GM12891 (cell line): ENCODE data around the gene PCDHGA11.
"Not testable (repeated sequence)": the region's sequence is repeated elsewhere in the genome, so short reads cannot be mapped to it uniquely, and the experiment has no call there.

ENCODE experiments used
- DNase-seq: peaks from one replicate; pipeline ENCODE4 v3.0.0; 2011; ENCODE audit warnings: low spot score; ENCODE audit not compliant: insufficient read length
- FAIRE-seq: peaks from 2 replicates; lab custom pipeline; 2011; peaks lifted over from hg19 to GRCh38; lab: Jason Lieb, UNC
- PAX5 ChIP-seq: IDR thresholded peaks from 2 replicates; pipeline ENCODE4 v1.6.1; 2011; ENCODE audit warnings: low read length, moderate library complexity, mild to moderate bottlenecking; ENCODE audit not compliant: insufficient read depth, severe bottlenecking
- POLR2A ChIP-seq: IDR thresholded peaks from 2 replicates; pipeline ENCODE4 v1.6.1; 2011; ENCODE audit warnings: low read depth, low read length, control low read depth
- POLR2AphosphoS5 ChIP-seq: IDR thresholded peaks from 2 replicates; pipeline ENCODE4 v1.6.1; 2011; ENCODE audit warnings: low read depth, low read length, control low read depth
- POU2F2 ChIP-seq: IDR thresholded peaks from 2 replicates; pipeline ENCODE4 v1.6.1; 2011; ENCODE audit warnings: low read depth, mild to moderate bottlenecking, control low read depth, low read length, moderate library complexity
- SPI1 ChIP-seq: IDR thresholded peaks from 2 replicates; pipeline ENCODE4 v1.6.1; 2011; ENCODE audit warnings: low read depth, low read length, control low read depth
- TAF1 ChIP-seq: IDR thresholded peaks from 2 replicates; pipeline ENCODE4 v1.6.1; 2011; ENCODE audit warnings: low read depth, low read length, control low read depth

The PCDHGA11 gene

DNA sequence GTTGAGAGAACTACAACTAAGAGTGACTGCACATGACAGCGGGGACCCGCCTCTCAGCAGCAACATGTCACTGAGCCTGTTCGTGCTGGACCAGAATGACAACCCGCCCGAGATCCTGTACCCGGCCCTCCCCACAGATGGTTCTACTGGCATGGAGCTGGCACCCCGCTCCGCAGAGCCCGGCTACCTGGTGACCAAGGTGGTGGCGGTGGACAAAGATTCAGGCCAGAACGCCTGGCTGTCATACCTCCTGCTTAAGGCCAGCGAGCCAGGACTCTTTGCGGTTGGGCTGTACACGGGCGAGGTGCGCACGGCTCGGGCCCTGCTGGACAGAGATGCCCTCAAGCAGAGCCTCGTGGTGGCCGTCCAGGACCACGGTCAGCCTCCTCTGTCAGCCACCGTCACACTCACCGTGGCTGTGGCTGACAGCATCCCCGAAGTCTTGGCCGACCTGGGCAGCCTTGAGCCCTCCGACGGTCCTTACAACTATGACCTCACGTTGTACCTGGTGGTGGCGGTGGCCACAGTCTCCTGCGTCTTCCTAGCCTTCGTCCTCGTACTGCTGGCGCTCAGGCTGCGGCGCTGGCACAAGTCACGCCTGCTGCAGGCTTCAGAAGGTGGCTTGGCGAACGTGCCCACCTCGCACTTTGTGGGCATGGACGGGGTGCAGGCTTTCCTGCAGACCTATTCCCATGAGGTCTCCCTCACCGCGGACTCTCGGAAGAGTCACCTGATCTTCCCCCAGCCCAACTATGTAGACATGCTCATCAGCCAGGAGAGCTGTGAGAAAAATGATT is 36.2 kb upstream of the PCDHGA11 start:
- TF ChIP-seq TAF1: no peak
- DNase-seq (no peak), FAIRE-seq (no peak)

DNA sequence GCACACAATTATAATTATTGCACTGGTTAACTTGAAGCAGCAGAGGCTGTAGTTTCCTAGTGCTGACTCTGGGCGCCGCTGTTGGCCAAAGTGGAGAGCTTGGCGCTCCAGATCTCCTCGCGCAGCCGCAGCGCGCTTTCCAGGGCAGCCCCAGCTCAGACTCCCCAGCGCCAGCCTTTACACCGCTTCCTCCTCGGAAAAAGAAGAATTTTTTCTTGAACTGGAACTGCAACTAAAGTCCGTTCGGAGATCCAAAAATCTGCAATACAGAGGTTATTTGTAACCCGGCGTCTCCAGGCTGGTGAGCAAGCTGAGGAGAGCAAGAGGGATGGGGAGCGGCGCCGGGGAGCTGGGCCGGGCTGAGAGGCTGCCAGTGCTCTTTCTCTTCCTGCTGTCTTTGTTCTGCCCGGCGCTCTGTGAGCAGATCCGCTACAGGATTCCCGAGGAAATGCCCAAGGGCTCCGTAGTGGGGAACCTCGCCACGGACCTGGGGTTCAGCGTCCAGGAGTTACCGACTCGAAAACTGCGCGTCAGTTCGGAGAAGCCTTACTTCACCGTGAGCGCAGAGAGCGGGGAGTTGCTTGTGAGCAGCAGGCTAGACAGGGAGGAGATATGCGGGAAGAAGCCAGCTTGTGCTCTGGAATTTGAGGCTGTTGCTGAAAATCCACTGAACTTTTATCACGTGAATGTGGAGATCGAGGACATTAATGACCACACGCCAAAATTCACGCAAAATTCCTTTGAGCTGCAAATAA is 33.1 kb upstream of the PCDHGA11 start, which contains the start of gene PCDHGB4:
PCDHGB4 (plus strand) TSS at position 142 of the 755 bp plus-strand sequence; CDS start at position 329, 187 bp downstream.
- DNase-seq, FAIRE-seq: not testable (repeated sequence)

DNA sequence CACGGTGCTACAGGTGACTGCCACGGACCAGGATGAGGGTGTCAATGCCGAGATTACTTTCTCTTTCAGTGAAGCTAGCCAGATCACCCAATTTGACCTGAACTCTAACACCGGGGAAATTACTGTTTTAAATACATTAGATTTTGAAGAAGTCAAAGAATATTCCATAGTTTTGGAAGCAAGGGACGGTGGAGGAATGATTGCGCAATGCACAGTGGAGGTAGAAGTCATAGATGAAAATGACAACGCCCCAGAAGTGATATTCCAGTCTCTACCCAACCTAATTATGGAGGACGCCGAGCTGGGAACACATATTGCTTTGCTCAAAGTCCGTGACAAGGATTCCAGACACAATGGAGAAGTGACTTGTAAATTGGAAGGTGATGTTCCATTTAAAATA is 32.2 kb upstream of the PCDHGA11 start:
- FAIRE-seq (no peak), DNase-seq (no peak)
- no peak for TF ChIP-seq POLR2A
- TF ChIP-seq POU2F2: no peak
- no peak for TF ChIP-seq POLR2AphosphoS5
- no peak for TF ChIP-seq PAX5
- no peak for TF ChIP-seq TAF1
- no peak for TF ChIP-seq SPI1

DNA sequence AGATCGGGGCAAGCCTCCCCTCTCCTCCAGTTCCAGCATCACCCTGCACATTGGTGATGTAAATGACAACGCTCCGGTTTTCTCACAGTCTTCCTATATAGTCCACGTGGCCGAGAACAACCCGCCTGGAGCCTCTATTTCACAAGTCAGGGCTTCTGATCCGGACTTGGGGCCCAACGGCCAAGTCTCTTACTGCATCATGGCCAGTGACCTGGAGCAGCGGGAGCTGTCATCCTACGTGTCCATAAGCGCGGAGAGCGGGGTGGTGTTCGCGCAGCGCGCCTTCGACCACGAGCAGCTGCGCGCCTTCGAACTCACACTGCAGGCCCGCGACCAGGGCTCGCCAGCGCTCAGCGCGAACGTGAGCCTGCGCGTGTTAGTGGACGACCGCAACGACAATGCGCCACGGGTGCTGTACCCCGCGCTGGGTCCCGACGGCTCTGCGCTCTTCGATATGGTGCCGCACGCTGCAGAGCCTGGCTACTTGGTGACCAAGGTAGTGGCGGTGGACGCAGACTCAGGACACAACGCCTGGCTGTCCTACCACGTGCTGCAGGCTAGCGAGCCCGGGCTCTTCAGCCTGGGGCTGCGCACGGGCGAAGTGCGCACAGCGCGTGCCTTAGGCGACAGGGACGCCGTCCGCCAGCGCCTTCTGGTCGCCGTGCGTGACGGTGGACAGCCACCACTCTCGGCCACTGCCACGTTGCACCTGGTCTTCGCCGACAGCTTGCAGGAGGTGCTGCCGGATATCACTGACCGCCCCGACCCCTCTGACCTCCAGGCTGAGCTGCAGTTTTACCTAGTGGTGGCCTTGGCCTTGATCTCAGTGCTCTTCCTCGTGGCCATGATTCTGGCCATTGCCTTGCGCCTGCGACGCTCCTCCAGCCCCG is 31.5 kb upstream of the PCDHGA11 start:
- DNase-seq (no peak), FAIRE-seq (no peak)
- TF ChIP-seq POLR2AphosphoS5 (no peak), SPI1 (no peak), POU2F2 (no peak), TAF1 (no peak), POLR2A (no peak), PAX5 (no peak)

DNA sequence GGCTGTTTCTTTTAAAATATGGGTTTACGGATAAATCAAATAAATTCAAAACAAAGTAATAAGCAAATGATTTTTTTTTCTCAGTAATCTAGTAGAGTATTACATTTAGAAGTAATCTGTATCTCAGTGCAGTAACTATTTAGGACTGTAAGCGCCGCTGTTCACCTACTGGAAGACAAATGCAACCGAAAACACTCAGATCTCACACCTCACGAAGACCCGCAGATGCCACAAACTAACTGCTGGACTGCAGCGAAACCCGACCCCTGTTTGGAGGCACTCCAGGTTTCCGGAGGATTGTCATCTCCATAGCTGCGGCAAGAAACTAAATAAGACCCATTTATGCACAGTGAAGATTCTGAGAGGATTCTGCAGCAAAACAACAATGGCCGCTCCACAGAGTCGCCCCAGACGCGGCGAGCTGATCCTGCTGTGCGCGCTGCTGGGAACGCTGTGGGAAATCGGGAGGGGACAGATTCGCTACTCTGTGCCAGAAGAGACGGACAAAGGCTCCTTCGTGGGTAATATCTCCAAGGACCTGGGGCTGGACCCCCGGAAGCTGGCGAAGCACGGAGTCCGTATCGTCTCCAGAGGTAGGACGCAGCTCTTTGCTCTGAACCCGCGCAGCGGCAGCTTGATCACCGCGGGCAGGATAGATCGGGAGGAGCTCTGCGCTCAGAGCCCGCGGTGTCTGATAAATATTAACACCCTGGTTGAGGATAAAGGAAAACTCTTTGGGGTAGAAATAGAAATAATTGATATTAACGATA is 28.2 kb upstream of the PCDHGA11 start, which contains the start of gene PCDHGA8:
PCDHGA8 (plus strand) TSS at position 205 of the 770 bp plus-strand sequence; CDS start at position 386, 181 bp downstream.
- no peak for DNase-seq
- no peak for FAIRE-seq

DNA sequence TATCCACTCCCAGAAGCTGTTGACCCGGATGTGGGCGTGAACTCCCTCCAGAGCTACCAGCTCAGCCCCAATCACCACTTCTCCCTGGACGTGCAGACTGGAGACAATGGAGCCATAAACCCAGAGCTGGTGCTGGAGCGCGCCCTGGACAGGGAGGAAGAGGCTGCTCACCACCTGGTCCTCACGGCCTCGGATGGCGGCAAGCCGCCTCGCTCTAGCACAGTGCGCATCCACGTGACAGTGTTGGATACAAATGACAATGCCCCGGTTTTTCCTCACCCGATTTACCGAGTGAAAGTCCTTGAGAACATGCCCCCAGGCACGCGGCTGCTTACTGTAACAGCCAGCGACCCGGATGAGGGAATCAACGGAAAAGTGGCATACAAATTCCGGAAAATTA is 27.6 kb upstream of the PCDHGA11 start:
- FAIRE-seq (no peak), DNase-seq (no peak)
- no peak for TF ChIP-seq TAF1
- TF ChIP-seq PAX5: no peak
- TF ChIP-seq POLR2AphosphoS5: no peak
- no peak for TF ChIP-seq SPI1
- no peak for TF ChIP-seq POU2F2
- TF ChIP-seq POLR2A: no peak

More for the DNA sequence above, 28.2 kb upstream of the PCDHGA11 start, which contains the start of gene PCDHGA8:
- TF ChIP-seq POLR2AphosphoS5 (no peak), POLR2A (no peak), PAX5 (no peak), TAF1 (no peak), SPI1 (no peak)

DNA sequence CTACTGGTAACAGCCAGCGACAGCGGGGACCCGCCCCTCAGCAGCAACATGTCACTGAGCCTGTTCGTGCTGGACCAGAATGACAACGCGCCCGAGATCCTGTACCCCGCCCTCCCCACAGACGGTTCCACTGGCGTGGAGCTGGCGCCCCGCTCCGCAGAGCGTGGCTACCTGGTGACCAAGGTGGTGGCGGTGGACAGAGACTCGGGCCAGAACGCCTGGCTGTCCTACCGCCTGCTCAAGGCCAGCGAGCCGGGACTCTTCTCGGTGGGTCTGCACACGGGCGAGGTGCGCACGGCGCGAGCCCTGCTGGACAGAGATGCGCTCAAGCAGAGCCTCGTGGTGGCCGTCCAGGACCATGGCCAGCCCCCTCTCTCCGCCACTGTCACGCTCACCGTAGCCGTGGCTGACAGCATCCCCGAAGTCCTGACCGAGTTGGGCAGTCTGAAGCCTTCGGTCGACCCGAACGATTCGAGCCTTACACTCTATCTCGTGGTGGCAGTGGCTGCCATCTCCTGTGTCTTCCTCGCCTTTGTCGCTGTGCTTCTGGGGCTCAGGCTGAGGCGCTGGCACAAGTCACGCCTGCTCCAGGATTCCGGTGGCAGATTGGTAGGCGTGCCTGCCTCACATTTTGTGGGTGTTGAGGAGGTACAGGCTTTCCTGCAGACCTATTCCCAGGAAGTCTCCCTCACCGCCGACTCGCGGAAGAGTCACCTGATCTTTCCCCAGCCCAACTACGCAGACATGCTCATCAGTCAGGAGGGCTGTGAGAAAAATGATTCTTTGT is 26.3 kb upstream of the PCDHGA11 start:
- not testable (repeated sequence) for FAIRE-seq, DNase-seq

DNA sequence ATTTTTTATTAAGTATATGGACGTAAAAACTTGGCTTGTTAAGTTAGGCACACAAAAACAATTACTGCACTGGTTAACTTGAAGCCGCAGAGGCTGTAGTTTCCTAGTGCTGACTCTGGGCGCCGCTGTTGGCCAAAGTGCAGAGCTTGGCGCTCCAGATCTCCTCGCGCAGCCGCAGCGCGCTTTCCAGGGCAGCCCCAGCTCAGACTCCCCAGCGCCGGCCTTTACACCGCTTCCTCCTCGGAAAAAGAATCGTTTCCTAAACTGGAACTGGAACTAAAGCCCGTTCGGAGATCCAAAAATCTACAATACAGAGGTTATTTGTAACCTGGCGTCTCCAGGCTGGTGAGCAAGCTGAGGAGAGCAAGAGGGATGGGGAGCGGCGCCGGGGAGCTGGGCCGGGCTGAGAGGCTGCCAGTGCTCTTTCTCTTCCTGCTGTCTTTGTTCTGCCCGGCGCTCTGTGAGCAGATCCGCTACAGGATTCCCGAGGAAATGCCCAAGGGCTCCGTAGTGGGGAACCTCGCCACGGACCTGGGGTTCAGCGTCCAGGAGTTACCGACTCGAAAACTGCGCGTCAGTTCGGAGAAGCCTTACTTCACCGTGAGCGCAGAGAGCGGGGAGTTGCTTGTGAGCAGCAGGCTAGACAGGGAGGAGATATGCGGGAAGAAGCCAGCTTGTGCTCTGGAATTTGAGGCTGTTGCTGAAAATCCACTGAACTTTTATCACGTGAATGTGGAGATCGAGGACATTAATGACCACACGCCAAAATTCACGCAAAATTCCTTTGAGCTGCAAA is 22.9 kb upstream of the PCDHGA11 start, which contains the start of gene PCDHGB5:
PCDHGB5 (plus strand) TSS at position 192 of the 796 bp plus-strand sequence; CDS start at position 373, 181 bp downstream.
- DNase-seq, FAIRE-seq: not testable (repeated sequence)

DNA sequence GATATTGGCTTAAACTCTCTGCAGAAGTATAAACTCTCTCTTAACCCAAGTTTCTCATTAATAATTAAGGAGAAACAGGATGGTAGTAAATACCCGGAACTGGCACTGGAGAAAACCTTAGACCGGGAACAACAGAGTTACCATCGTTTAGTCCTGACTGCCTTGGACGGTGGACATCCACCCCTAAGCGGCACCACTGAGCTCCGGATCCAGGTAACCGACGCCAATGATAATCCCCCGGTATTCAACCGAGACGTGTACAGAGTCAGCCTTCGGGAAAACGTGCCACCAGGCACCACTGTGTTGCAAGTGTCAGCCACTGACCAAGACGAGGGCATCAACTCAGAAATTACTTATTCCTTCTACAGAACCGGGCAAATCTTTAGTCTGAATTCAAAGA is 22.2 kb upstream of the PCDHGA11 start:
- FAIRE-seq (no peak), DNase-seq (no peak)
- TF ChIP-seq POLR2AphosphoS5 (no peak), POU2F2 (no peak), TAF1 (no peak), POLR2A (no peak), PAX5 (no peak), SPI1 (no peak)
